HepG2 (cell line): ENCODE results near the gene SLC7A6OS. TPM values are rescaled to one million over a fixed set of nuclear protein-coding genes. Genes with fewer than 3 reads are reported as not detected.

Experiments used
- ARNTL ChIP-seq: sonication (generic); formaldehyde crosslinking; IDR thresholded peaks from 2 replicates; pipeline ENCODE4 v1.4.0; 2020; ENCODE audit warnings: mild to moderate bottlenecking, missing genetic modification reagents
- DDIT3 ChIP-seq: sonication (generic); formaldehyde crosslinking; IDR thresholded peaks from 2 replicates; pipeline ENCODE4 v1.4.0; 2020; ENCODE audit warnings: mild to moderate bottlenecking, missing genetic modification reagents
- DR1 ChIP-seq: sonication (generic); formaldehyde crosslinking; IDR thresholded peaks from 2 replicates; pipeline ENCODE4 v1.8.0; 2021; ENCODE audit warnings: mild to moderate bottlenecking, missing genetic modification reagents, inconsistent platforms
- FOXK1 ChIP-seq: sonication (generic); formaldehyde crosslinking; IDR thresholded peaks from 2 replicates; pipeline ENCODE4 v1.4.0; 2020; ENCODE audit warnings: low read depth, missing genetic modification reagents, borderline replicate concordance
- KLF11 ChIP-seq: IDR thresholded peaks from 2 replicates; pipeline ENCODE4 v1.6.1; 2016; ENCODE audit warnings: missing compliant biosample characterization
- KMT2A ChIP-seq: sonication (generic); formaldehyde crosslinking; IDR thresholded peaks from 2 replicates; pipeline ENCODE4 v1.4.0; 2020; ENCODE audit warnings: missing genetic modification reagents
- PRMT3 ChIP-seq: sonication (generic); formaldehyde crosslinking; IDR thresholded peaks from 2 replicates; pipeline ENCODE4 v1.8.1; 2022; ENCODE audit warnings: low read depth, mild to moderate bottlenecking, moderate library complexity, missing genetic modification reagents, borderline replicate concordance
- STAT5B ChIP-seq: sonication (generic); formaldehyde crosslinking; IDR thresholded peaks from 2 replicates; pipeline ENCODE4 v1.4.0; 2020; ENCODE audit warnings: missing genetic modification reagents
- SUZ12 ChIP-seq: fragments of 150-350 bp; IDR thresholded peaks from 2 replicates; pipeline ENCODE4 v1.6.1; 2014; ENCODE audit warnings: low read depth, low read length
- ZMYM3 ChIP-seq: sonication (generic); formaldehyde crosslinking; IDR thresholded peaks from 2 replicates; pipeline ENCODE4 v1.5.1; 2020; ENCODE audit warnings: mild to moderate bottlenecking, missing genetic modification reagents
- ZNF768 ChIP-seq: sonication (generic); formaldehyde crosslinking; IDR thresholded peaks from 2 replicates; pipeline ENCODE4 v1.4.0; 2020; ENCODE audit warnings: missing genetic modification reagents
- ZSCAN12 ChIP-seq: sonication (generic); formaldehyde crosslinking; IDR thresholded peaks from 2 replicates; pipeline ENCODE4 v1.9.0; 2021; ENCODE audit warnings: mild to moderate bottlenecking, missing genetic modification reagents
- polyA plus RNA-seq, 8 experiments: library from polyadenylated mRNA; depleted of rRNA in 3 of 8; stranded (reverse) in 7 of 8; unstranded in 1 of 8; fragments of >200 nt; fragmentation: Illumina TruSeq in 4 of 8; extraction: Trizol in 4 of 8; gene quantifications; 2 replicates each; pipeline versions ENCODE4 v1.2.1 to v1.2.3, GENCODE V29; 2011 to 2016; ENCODE audit warnings: low read depth in 4 of 8, missing spikeins in 1 of 8, mixed read lengths in 1 of 8; ENCODE audit not compliant: insufficient read depth in 1 of 8
- total RNA-seq, 5 experiments: library from RNA; depleted of rRNA; stranded (reverse); fragments of >200 nt; fragmentation: Illumina TruSeq; extraction: Trizol; gene quantifications; 2 replicates each; pipeline ENCODE4 v1.2.3, GENCODE V29; 2016; ENCODE audit warnings: low read depth in 1 of 5
- TF ChIP-seq, protein P1 (sequence below): sonication (generic); formaldehyde crosslinking; IDR thresholded peaks from 2 replicates; pipeline ENCODE4 v1.5.1; 2020; ENCODE audit warnings: missing genetic modification reagents, mild to moderate bottlenecking, borderline replicate concordance
- TF ChIP-seq, protein P2 (sequence below): sonication (generic); formaldehyde crosslinking; IDR thresholded peaks from 2 replicates; pipeline ENCODE4 v1.9.0; 2021; ENCODE audit warnings: mild to moderate bottlenecking, missing genetic modification reagents
- TF ChIP-seq, protein P3 (sequence below): sonication (generic); formaldehyde crosslinking; IDR thresholded peaks from 2 replicates; pipeline ENCODE4 v1.4.0; 2020; ENCODE audit warnings: missing genetic modification reagents

SLC7A6OS gene
- total and polyA plus RNA-seq, 2 of the 13 experiments (the other 11 are each of a cell fraction or from before 2014, with no cell fraction given): 11.2 to 21.5 TPM

- no peak for TF ChIP-seq KMT2A (CRISPR knock-in tag)
- TF ChIP-seq ZSCAN12: no peak
- TF ChIP-seq, protein P1, sequence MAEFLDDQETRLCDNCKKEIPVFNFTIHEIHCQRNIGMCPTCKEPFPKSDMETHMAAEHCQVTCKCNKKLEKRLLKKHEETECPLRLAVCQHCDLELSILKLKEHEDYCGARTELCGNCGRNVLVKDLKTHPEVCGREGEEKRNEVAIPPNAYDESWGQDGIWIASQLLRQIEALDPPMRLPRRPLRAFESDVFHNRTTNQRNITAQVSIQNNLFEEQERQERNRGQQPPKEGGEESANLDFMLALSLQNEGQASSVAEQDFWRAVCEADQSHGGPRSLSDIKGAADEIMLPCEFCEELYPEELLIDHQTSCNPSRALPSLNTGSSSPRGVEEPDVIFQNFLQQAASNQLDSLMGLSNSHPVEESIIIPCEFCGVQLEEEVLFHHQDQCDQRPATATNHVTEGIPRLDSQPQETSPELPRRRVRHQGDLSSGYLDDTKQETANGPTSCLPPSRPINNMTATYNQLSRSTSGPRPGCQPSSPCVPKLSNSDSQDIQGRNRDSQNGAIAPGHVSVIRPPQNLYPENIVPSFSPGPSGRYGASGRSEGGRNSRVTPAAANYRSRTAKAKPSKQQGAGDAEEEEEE (CRISPR knock-in tag): no peak
- TF ChIP-seq KLF11 (CRISPR knock-in tag): peak; percentile 71; the same call in 1 of the 2 replicates
- TF ChIP-seq SUZ12: no peak
- peak; percentile 34; the same call in 1 of the 2 replicates for TF ChIP-seq DR1 (CRISPR knock-in tag)
- TF ChIP-seq, protein P2, sequence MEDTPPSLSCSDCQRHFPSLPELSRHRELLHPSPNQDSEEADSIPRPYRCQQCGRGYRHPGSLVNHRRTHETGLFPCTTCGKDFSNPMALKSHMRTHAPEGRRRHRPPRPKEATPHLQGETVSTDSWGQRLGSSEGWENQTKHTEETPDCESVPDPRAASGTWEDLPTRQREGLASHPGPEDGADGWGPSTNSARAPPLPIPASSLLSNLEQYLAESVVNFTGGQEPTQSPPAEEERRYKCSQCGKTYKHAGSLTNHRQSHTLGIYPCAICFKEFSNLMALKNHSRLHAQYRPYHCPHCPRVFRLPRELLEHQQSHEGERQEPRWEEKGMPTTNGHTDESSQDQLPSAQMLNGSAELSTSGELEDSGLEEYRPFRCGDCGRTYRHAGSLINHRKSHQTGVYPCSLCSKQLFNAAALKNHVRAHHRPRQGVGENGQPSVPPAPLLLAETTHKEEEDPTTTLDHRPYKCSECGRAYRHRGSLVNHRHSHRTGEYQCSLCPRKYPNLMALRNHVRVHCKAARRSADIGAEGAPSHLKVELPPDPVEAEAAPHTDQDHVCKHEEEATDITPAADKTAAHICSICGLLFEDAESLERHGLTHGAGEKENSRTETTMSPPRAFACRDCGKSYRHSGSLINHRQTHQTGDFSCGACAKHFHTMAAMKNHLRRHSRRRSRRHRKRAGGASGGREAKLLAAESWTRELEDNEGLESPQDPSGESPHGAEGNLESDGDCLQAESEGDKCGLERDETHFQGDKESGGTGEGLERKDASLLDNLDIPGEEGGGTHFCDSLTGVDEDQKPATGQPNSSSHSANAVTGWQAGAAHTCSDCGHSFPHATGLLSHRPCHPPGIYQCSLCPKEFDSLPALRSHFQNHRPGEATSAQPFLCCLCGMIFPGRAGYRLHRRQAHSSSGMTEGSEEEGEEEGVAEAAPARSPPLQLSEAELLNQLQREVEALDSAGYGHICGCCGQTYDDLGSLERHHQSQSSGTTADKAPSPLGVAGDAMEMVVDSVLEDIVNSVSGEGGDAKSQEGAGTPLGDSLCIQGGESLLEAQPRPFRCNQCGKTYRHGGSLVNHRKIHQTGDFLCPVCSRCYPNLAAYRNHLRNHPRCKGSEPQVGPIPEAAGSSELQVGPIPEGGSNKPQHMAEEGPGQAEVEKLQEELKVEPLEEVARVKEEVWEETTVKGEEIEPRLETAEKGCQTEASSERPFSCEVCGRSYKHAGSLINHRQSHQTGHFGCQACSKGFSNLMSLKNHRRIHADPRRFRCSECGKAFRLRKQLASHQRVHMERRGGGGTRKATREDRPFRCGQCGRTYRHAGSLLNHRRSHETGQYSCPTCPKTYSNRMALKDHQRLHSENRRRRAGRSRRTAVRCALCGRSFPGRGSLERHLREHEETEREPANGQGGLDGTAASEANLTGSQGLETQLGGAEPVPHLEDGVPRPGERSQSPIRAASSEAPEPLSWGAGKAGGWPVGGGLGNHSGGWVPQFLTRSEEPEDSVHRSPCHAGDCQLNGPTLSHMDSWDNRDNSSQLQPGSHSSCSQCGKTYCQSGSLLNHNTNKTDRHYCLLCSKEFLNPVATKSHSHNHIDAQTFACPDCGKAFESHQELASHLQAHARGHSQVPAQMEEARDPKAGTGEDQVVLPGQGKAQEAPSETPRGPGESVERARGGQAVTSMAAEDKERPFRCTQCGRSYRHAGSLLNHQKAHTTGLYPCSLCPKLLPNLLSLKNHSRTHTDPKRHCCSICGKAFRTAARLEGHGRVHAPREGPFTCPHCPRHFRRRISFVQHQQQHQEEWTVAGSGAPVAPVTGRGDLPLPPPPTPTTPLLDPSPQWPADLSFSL: 0 out of 2 replicates have a peak, but pooled peaks have one; percentile 62
- peak; percentile 87 for TF ChIP-seq ZMYM3 (CRISPR knock-in tag)
- no peak for TF ChIP-seq STAT5B (CRISPR knock-in tag)
- TF ChIP-seq ZNF768 (CRISPR knock-in tag): no peak; the same call in 1 of the 2 replicates
- no peak for TF ChIP-seq DDIT3 (CRISPR knock-in tag)
- TF ChIP-seq FOXK1: peak; percentile 87; the same call in 1 of the 2 replicates
- TF ChIP-seq, protein P3, sequence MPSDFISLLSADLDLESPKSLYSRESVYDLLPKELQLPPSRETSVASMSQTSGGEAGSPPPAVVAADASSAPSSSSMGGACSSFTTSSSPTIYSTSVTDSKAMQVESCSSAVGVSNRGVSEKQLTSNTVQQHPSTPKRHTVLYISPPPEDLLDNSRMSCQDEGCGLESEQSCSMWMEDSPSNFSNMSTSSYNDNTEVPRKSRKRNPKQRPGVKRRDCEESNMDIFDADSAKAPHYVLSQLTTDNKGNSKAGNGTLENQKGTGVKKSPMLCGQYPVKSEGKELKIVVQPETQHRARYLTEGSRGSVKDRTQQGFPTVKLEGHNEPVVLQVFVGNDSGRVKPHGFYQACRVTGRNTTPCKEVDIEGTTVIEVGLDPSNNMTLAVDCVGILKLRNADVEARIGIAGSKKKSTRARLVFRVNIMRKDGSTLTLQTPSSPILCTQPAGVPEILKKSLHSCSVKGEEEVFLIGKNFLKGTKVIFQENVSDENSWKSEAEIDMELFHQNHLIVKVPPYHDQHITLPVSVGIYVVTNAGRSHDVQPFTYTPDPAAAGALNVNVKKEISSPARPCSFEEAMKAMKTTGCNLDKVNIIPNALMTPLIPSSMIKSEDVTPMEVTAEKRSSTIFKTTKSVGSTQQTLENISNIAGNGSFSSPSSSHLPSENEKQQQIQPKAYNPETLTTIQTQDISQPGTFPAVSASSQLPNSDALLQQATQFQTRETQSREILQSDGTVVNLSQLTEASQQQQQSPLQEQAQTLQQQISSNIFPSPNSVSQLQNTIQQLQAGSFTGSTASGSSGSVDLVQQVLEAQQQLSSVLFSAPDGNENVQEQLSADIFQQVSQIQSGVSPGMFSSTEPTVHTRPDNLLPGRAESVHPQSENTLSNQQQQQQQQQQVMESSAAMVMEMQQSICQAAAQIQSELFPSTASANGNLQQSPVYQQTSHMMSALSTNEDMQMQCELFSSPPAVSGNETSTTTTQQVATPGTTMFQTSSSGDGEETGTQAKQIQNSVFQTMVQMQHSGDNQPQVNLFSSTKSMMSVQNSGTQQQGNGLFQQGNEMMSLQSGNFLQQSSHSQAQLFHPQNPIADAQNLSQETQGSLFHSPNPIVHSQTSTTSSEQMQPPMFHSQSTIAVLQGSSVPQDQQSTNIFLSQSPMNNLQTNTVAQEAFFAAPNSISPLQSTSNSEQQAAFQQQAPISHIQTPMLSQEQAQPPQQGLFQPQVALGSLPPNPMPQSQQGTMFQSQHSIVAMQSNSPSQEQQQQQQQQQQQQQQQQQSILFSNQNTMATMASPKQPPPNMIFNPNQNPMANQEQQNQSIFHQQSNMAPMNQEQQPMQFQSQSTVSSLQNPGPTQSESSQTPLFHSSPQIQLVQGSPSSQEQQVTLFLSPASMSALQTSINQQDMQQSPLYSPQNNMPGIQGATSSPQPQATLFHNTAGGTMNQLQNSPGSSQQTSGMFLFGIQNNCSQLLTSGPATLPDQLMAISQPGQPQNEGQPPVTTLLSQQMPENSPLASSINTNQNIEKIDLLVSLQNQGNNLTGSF (CRISPR knock-in tag): peak; percentile 44; the same call in 1 of the 2 replicates
- TF ChIP-seq ARNTL (CRISPR knock-in tag): peak; percentile 94
- no peak for TF ChIP-seq PRMT3 (CRISPR knock-in tag)
Measured at GRCh38 chr16:68257906-68258800, 52.6 kb downstream of the SLC7A6OS start (continued).
